Activated T-helper 17 cell treated with anti-CD3 and anti-CD28 coated beads, Interleukin-2, amount 50 U/mL, for 72 hours (primary cell): ENCODE results near the gene IGFBP2. TPM values are rescaled to one million over a fixed set of nuclear protein-coding genes. Genes with fewer than 3 reads are reported as not detected.
A peak's percentile ranks its signal among the peaks of the same experiment; 100 is the strongest.

Experiments used
- ATAC-seq: fragments of 150-1000 bp; cut with Tn5 transposase; replicated peaks from 2 replicates; pipeline ENCODE4 v1.10.0; 2021; ENCODE audit warnings: mild to moderate bottlenecking, moderate library complexity
- H3K27ac Mint-ChIP-seq: one replicate; pipeline ENCODE4 v1.8.0; 2022; ENCODE audit warnings: mixed read lengths
- H3K27me3 Mint-ChIP-seq: one replicate; pipeline ENCODE4 v1.8.0; 2022; ENCODE audit warnings: mixed read lengths
- H3K36me3 Mint-ChIP-seq: one replicate; pipeline ENCODE4 v1.8.0; 2022; ENCODE audit warnings: low read depth, mild to moderate bottlenecking, mixed read lengths
- H3K4me1 Mint-ChIP-seq: one replicate; pipeline ENCODE4 v1.8.0; 2022; ENCODE audit warnings: mixed read lengths
- H3K4me3 Mint-ChIP-seq: one replicate; pipeline ENCODE4 v1.8.0; 2022; ENCODE audit warnings: mild to moderate bottlenecking, mixed read lengths
- H3K9me3 Mint-ChIP-seq: one replicate; pipeline ENCODE4 v1.8.0; 2022; ENCODE audit warnings: mixed read lengths
- total RNA-seq, 2 donors: library from RNA; stranded (reverse); gene quantifications; one replicate each; pipeline ENCODE4 v1.2.3, GENCODE V29; 2022

Gene IGFBP2
- total RNA-seq, 2 donors from 2014 or later: 0.32 TPM; not detected in 1

DNA sequence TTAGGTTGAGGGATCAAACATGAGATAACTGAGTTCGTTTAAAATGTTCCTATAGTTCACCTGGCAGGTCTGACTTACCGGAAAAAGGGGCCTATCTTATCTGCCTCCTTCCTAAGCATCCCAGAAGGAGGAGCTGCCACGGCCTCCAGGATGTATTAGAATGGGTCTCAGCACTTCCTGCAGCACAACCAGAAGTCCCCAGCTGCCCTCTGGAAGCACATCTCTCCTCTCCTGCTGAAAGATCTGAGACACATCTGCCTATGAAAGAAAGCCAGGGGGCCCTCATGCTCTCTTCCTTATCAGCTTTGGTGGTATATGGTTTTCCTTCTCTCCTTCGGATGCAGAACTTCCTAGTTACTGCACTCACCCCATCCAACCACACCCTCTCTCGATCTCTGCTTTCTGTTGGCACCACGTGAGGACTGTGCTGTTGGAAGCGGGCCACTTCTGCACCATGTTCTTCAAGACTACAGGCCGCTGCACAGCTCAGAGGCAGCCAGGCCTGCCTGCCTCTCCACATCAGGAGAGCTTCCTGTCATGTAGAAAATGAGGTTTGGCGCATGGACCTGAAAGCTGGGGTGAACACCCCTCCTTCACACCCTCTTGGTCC, 55.6 kb downstream of the IGFBP2 start:
- Mint-ChIP-seq H3K9me3 (no peaks in the 10 kb centered on the region), H3K27me3 (peaks cover 59% of the 10 kb centered on the region), H3K27ac (no peak overlapping the region), H3K4me3 (no peak overlapping the region), H3K36me3 (no peaks in the 10 kb centered on the region), H3K4me1 (peaks cover 6% of the 10 kb centered on the region)
- ATAC-seq: no peak

DNA sequence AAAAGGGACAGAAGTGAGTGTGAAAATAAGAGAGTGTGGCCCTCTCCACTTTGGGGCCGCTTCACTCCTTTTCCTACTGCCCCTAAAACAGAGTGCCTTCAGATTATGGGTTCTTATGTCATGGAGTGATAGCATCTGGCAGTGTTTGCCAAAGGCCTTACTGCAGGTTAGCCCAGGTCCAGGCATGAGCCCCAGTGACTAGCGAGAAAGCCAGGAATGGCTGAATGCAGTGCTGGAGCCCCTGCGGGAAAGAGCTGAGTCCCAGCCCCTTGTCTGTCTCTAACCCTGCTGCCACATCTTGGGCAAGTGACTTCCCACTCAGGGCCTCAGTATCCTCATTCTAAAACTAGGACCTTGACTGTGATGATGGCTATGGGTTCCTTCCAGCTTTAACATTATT, 56.2 kb downstream of the IGFBP2 start:
- H3K4me3 Mint-ChIP-seq: no peak overlapping the region
- no peak overlapping the region for H3K27ac Mint-ChIP-seq
- ATAC-seq: no peak
- no peaks in the 10 kb centered on the region for H3K36me3 Mint-ChIP-seq
- H3K4me1 Mint-ChIP-seq: peaks cover 6% of the 10 kb centered on the region
- H3K27me3 Mint-ChIP-seq: peaks cover 57% of the 10 kb centered on the region
- no peaks in the 10 kb centered on the region for H3K9me3 Mint-ChIP-seq

DNA sequence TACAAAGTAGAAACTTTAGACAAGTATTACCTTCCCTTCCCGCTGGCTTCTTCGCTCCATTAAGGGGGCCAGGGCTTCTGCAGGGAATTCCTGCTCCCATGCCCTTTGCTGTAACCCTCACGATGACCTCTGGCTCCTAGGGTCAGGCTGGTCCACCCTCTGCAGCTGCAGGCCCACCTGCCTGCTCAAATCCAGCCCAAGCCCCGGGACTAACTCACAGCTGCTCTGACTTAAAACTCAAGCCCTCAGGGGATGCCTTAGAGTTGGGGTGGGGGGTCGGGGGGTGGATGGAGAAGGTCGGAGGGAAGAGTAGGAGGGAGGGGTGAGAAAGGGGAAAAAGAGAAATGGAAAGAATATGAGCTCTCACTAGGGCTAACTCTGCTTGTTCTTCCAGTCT, 57.2 kb downstream of the IGFBP2 start:
- Mint-ChIP-seq H3K36me3 (no peaks in the 10 kb centered on the region), H3K4me1 (peaks cover 6% of the 10 kb centered on the region), H3K4me3 (no peak overlapping the region), H3K9me3 (no peaks in the 10 kb centered on the region), H3K27me3 (peaks cover 59% of the 10 kb centered on the region), H3K27ac (no peak overlapping the region)
- no peak for ATAC-seq

DNA sequence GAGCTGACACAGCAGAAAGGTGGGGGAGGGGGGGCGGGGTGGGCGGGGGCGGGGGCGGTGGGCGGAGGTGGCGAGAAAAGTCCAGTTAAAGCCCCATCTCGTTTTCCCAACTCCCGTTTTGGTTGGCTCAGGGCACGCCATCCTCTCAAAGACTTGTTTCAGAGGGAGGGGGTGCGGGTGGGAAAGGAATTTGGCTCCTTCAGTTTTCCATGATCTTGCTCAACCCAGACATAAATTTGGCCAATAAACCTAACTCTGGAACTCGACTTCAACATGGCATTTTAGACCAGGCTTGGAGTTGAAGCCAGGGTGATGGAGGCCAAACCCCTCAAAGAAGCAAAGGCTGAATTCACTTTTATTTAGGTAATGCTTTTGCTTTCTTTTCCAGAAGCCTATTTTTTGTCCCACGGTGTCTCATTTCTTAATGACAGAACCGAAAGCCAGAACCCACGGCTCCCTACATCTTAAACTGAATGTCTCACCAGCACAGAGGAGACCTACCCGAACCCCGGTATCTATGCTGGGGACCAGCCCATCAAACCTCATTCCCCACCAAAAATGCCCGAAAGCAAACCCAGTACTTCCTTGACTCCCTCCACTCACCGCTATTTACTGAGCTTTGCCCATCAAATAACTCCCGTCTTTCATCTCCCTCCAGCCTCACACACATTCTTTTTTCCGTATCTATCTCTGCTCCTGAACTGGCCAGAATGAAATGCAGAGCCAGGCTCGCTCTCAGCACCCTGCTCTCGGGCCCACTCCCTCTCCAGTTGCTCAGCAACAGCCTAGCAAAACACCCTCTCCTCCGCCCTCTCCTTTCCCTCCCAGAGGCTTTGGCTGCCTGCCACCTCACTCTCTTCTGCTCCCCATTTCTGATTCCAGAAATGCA, 57.9 kb downstream of the IGFBP2 start:
- Mint-ChIP-seq H3K4me3 (peak overlapping the region; percentile 71), H3K36me3 (no peaks in the 10 kb centered on the region), H3K27ac (no peak overlapping the region), H3K9me3 (no peaks in the 10 kb centered on the region), H3K27me3 (peaks cover 59% of the 10 kb centered on the region), H3K4me1 (peaks cover 6% of the 10 kb centered on the region)
- peak; percentile 23 for ATAC-seq

DNA sequence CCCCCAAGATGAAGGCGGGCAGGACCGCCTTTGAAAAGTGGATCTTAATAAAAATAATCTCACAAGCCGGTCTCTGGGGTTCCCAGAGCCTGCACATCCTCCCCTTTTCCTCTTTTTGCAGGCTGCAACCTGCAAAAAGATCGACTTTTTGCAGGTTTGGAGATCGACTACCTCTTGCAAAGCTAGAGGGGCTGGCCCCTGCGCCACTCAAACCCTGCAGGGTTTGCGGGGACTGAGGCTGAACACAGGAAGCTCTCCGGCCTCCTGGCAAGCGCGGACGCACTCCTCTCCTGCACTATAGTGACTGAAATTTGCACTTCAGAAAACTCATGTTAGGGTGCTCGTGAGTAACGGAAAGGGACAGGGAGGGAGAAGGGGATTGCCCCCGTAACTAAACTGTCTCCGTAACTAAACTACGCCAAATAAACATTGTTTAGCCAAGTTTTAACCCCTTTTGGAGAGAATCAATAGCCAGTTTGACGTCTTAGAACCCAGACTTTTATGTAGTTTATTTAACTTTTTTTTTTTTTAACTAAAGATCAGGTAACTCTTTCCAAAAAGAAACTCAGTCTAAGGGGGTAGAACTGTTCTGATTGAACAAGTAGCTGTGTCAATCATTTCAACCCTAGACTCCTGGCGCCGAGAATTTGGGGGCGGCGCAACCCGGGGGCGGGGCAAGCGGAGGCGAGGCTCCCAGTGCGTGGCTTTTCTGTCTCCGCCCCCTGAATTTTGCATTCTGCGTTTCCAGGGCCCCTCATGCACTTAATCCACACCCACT, 59.6 kb downstream of the IGFBP2 start:
- Mint-ChIP-seq H3K27ac (no peak overlapping the region), H3K4me3 (peak overlapping the region; percentile 71), H3K4me1 (peaks cover 6% of the 10 kb centered on the region)

DNA sequence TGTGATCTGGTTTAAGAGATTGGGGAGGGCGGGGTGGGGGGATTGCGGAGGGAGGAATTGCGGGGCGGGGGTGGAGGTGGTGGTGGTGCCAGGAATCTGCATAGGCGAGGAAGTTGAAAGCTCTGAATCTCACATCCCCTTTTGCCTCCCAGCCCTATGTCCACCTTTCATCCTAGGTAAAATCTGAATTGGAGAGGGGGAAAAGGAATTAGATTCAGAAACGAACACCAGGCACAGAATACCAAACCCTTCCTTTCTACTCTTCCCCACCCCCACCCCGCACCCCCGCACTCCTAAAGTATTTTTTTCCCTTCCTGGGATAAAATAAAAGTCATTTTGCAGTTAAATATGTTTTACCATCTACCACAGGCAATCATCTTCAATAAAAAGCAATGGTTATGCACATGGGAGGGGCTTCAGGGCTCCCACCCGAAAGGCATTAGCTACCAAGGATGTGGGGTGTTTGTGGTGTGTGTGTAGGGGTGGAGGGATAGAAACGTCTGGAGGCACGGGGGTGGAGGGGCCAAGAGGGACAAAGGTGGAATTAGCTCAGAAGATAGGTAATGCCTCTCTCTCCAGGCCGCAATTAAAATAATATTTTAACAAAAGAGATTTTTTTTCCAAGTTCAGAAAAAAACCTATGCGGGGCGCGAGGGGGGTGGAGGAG, 60.3 kb downstream of the IGFBP2 start:
- no peak for ATAC-seq

More for the DNA sequence above, 59.6 kb downstream of the IGFBP2 start:
- ATAC-seq: peak; percentile 50
- Mint-ChIP-seq H3K9me3 (no peaks in the 10 kb centered on the region), H3K36me3 (no peaks in the 10 kb centered on the region), H3K27me3 (peaks cover 68% of the 10 kb centered on the region)

DNA sequence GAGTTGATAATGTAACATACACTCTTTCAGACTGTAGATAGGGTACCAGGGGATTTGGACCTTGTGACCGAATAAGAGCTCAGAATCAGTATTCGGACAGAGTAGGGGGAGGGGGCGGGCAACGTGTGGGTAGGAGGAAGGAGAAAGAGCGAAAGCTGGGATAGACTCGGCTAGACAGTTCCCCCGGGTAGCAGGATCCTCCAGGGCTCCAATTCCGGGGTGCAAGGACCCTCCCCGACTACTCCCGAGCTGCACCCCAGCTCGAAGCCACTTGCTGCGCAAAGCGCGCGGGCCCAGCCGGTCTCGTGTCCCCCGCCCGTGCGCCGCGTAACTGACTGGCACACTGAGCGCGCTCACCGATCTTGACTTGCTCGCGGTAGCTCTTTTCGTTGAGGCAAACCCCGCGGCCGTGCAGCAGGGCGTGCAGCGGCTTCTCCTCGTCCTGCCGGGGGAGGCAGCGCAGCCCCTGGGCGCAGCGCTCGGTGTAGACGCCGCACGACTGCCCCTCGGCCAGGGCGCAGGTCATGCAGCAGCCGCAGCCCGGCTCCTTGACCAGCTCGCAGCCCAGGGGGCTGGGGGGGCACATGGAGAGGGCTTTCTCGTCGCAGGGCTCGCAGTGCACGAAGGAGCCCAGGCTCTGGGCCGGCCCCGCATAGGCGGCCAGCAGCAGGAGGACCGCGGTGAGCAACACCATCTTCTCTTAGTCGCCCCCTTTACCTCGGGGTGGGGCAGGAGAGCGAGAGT, 61.0 kb downstream of the IGFBP2 start:
- Mint-ChIP-seq H3K4me1 (peaks cover 6% of the 10 kb centered on the region), H3K27me3 (peaks cover 69% of the 10 kb centered on the region)
- no peak for ATAC-seq

More for the DNA sequence above, 60.3 kb downstream of the IGFBP2 start:
- Mint-ChIP-seq H3K27me3 (peaks cover 73% of the 10 kb centered on the region), H3K4me1 (peaks cover 6% of the 10 kb centered on the region), H3K36me3 (no peaks in the 10 kb centered on the region), H3K9me3 (no peaks in the 10 kb centered on the region), H3K27ac (no peak overlapping the region), H3K4me3 (peak overlapping the region; percentile 71)

DNA sequence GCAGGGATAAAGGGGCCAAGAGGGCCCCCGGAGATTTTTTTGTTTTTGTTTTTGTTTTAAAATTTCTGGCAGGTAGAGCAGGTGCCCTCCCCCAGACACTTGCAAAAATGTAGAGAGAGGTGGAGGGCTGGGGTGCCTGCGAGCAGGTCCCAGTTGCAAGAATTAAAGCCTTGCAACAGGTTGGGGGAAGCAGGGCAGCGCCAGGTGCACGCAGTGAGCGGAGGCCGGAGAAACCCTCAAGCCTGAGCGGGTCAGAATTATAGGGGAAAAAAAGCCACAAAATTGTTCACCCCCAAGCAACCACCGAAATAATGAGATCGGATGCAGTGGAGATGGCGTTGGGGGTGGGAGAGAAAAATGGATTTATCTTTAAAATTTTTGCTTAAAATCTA, 61.6 kb downstream of the IGFBP2 start:
- Mint-ChIP-seq H3K4me3 (no peak overlapping the region), H3K27me3 (peaks cover 65% of the 10 kb centered on the region), H3K9me3 (no peaks in the 10 kb centered on the region), H3K4me1 (peaks cover 6% of the 10 kb centered on the region), H3K36me3 (no peaks in the 10 kb centered on the region), H3K27ac (no peak overlapping the region)
- ATAC-seq: no peak

More for the DNA sequence above, 61.0 kb downstream of the IGFBP2 start:
- Mint-ChIP-seq H3K36me3 (no peaks in the 10 kb centered on the region), H3K27ac (no peak overlapping the region), H3K4me3 (peak overlapping the region; percentile 35), H3K9me3 (no peaks in the 10 kb centered on the region)

DNA sequence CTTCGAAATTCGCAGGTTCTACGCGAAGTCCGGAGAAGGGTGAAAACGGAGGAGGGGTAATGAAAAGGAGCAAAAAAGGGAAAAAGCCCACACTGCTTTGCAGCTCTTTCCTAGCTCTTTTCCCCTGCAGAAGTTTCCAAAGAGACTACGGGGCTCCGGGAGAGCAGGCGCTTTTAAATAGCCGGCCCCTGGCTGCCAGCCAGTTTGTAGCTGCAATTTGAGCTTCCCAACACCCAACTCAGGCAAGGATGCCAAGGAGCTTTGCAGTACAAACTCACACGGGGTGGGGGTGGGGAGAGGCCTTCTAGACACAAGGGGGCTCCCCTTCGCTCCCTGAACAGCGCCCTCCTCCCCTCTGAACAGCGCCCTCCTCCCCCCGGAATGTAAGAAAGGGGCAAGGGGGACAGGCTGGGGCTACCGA, 62.2 kb downstream of the IGFBP2 start, which contains the start of gene IGFBP5:
IGFBP5 (minus strand) TSS at position 149 of the 421 bp plus-strand sequence. CDS start 774 bp downstream, outside the sequence.
- H3K27ac Mint-ChIP-seq: no peak within 1 kb of the TSS
- ATAC-seq: no peak
- no peaks in the 10 kb centered on the region for H3K36me3 Mint-ChIP-seq
- peaks cover 6% of the 10 kb centered on the region for H3K4me1 Mint-ChIP-seq
- peak within 1 kb of the TSS; percentile 35 for H3K4me3 Mint-ChIP-seq
- H3K27me3 Mint-ChIP-seq: peaks cover 60% of the 10 kb centered on the region
- no peaks in the 10 kb centered on the region for H3K9me3 Mint-ChIP-seq

DNA sequence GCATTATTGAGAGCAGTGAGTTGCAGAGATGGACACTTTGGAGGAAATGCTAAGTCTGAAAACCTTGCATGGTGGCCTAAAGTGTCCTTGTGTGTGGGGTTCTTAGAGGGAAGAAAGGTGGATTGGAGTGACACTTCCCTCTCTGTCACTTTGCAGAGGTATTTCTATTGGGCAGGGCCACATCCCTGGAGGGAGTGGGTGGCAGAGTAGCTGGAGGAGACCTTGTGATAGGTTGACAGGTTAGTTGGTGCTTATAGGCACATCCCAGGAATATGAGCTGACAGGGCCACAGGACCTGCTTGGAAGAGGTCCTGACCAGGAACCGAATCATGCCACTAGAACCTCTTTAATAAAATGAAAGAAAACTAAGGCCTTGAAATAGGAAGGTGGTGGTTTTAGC, 63.1 kb downstream of the IGFBP2 start:
- Mint-ChIP-seq H3K36me3 (no peaks in the 10 kb centered on the region), H3K4me1 (peaks cover 3% of the 10 kb centered on the region), H3K27me3 (peaks cover 55% of the 10 kb centered on the region), H3K4me3 (no peak overlapping the region), H3K9me3 (no peaks in the 10 kb centered on the region), H3K27ac (no peak overlapping the region)
- ATAC-seq: no peak

DNA sequence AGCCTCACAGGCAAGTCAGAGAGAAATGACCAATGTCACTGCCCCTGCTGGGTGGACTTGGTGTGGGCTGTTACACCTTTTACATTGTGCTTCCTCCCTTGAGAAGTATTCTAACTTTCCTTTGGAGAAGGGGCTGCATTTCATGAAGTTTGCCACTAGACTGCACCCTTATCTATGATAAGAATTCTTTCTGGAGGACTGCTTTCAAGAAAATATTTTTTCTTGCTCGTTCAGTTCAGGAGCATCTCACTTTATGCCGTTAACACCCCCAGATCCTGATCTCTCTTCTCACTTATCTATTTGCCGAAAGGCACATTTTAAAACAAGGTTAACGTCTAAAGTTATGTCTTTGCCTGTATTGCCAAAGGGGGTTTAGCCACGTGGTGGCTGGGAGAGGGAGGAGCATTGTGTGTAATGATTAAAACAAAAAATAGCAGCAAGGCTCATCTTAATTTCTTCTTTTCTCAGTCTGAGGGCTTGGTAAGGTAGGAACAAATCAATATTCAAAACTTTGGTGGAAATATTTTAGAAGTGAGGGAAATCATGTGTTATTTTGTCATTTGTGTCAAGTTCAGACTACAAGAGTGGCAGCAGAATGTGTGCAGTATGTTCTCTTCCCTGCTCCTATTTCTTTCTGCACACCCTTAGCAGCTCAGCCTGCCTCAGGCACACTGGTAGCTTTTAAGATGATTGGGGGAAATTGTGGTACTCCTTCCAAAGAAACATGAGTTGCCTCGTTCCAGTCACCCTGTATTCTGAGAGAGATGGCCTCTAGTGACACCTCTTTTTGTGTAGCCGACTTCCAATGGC, 63.7 kb downstream of the IGFBP2 start:
- peaks cover 52% of the 10 kb centered on the region for H3K27me3 Mint-ChIP-seq
- H3K27ac Mint-ChIP-seq: no peak overlapping the region
- H3K36me3 Mint-ChIP-seq: no peaks in the 10 kb centered on the region
- ATAC-seq: no peak
- H3K4me1 Mint-ChIP-seq: no peaks in the 10 kb centered on the region
- H3K4me3 Mint-ChIP-seq: no peak overlapping the region
- H3K9me3 Mint-ChIP-seq: no peaks in the 10 kb centered on the region

DNA sequence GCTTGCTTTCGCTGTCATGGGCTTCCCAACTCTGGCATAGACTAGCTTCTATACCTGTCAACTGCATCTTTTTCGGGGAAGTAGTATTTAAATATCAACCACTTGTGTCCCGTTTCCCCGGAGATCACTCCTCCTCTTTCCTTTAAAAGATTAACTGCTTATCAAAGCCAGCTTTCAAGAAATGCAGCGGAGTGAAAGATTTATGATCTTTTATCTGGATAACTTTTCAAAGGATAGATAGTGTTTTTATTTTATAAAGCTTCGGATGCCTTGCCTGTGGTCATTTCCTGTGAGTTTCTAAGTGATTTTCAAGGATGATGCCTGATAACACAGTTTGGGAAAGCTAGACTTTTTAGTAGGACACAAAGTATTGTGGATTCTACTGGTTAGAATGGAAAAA, 65.1 kb downstream of the IGFBP2 start:
- H3K27me3 Mint-ChIP-seq: peaks cover 48% of the 10 kb centered on the region
- no peak for ATAC-seq
- H3K36me3 Mint-ChIP-seq: no peaks in the 10 kb centered on the region
- no peaks in the 10 kb centered on the region for H3K9me3 Mint-ChIP-seq
- H3K4me1 Mint-ChIP-seq: no peaks in the 10 kb centered on the region
- no peak overlapping the region for H3K27ac Mint-ChIP-seq
- no peak overlapping the region for H3K4me3 Mint-ChIP-seq

DNA sequence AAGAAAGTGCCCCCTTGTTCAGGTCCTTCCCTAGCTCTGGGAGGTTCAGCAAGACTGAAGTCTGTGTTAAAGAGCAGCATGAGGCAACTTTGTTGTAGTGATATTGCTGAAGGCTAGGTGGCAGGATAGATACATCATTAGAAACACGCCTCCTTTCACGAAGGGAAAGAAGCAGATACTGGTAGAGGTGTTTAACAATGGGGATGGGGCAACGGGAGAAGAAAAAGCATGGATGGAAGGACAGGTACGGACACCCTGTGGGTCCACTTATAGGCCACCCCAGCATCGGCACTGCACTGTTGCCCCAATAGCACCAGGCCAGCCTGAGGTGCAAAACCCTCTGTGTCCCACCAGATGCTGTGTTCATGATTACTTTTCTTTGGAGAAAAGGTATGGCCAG, 65.7 kb downstream of the IGFBP2 start:
- Mint-ChIP-seq H3K9me3 (no peaks in the 10 kb centered on the region), H3K36me3 (no peaks in the 10 kb centered on the region), H3K27me3 (peaks cover 44% of the 10 kb centered on the region), H3K27ac (no peak overlapping the region), H3K4me3 (no peak overlapping the region), H3K4me1 (no peaks in the 10 kb centered on the region)
- ATAC-seq: peak; percentile 51
